ENCODE data around the gene DDX39A.

- TF ChIP-seq ZNF384 (IDR thresholded peaks at IDR 0.05) (no peak), FOXM1 (IDR thresholded peaks at IDR 0.05; ENCODE audit: borderline replicate concordance) (no peak), TARDBP (IDR thresholded peaks at IDR 0.05) (no peak), BHLHE40 (IDR thresholded peaks at IDR 0.05; ENCODE audit: borderline replicate concordance) (no peak), LEF1 (IDR thresholded peaks at IDR 0.05; ENCODE audit: borderline replicate concordance) (no peak), NFRKB (IDR thresholded peaks at IDR 0.05) (no peak), ARNT (IDR thresholded peaks at IDR 0.05) (no peak), FOXK2 (IDR thresholded peaks at IDR 0.05) (no peak), SP1 (IDR thresholded peaks at IDR 0.05) (no peak), CTBP1 (IDR thresholded peaks at IDR 0.05; ENCODE audit: borderline replicate concordance) (no peak), ELF4 (IDR thresholded peaks at IDR 0.05) (no peak), SUZ12 (IDR thresholded peaks at IDR 0.05) (no peak)
Measured at GRCh38 chr19:14400951-14401431, 18.1 kb downstream of the DDX39A start.

Measured in HEK293T (cell line).